Measurements from ENCODE around the gene SUGCT. TPM values are rescaled to one million over a fixed set of nuclear protein-coding genes. Genes with fewer than 3 reads are reported as not detected.
A peak's percentile ranks its signal among the peaks of the same experiment; 100 is the strongest.

Gene SUGCT
- total and polyA plus RNA-seq, 2 of the 13 experiments (the other 11 are each of a cell fraction or from before 2014, with no cell fraction given), result 10.1 to 22.2 TPM

DNA sequence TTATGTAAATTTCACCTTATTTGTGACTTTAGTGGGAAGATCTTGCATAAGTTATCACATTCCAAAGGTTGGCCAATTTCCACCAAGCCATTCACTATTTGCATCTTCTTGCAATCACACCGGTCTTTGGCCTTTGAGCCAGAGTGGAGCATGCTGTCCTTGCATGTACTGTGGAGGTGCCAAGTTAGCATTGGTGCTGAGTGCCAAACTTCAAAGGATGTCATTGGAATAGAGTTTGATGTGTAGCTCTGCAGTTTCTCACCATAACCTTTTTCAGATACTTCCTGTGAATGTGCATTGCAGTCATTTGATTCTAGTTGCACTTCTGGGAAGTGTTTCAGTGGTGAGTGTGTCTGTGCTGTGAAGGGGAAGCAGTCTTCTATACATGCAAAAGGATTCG lies 620.6 kb downstream of the SUGCT start (continued):
- TF ChIP-seq, protein P1, sequence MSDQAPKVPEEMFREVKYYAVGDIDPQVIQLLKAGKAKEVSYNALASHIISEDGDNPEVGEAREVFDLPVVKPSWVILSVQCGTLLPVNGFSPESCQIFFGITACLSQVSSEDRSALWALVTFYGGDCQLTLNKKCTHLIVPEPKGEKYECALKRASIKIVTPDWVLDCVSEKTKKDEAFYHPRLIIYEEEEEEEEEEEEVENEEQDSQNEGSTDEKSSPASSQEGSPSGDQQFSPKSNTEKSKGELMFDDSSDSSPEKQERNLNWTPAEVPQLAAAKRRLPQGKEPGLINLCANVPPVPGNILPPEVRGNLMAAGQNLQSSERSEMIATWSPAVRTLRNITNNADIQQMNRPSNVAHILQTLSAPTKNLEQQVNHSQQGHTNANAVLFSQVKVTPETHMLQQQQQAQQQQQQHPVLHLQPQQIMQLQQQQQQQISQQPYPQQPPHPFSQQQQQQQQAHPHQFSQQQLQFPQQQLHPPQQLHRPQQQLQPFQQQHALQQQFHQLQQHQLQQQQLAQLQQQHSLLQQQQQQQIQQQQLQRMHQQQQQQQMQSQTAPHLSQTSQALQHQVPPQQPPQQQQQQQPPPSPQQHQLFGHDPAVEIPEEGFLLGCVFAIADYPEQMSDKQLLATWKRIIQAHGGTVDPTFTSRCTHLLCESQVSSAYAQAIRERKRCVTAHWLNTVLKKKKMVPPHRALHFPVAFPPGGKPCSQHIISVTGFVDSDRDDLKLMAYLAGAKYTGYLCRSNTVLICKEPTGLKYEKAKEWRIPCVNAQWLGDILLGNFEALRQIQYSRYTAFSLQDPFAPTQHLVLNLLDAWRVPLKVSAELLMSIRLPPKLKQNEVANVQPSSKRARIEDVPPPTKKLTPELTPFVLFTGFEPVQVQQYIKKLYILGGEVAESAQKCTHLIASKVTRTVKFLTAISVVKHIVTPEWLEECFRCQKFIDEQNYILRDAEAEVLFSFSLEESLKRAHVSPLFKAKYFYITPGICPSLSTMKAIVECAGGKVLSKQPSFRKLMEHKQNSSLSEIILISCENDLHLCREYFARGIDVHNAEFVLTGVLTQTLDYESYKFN (CRISPR knock-in tag; conservative IDR thresholded peaks at IDR 0.05), result peak; percentile 87
- 0 out of 2 replicates have a peak, but pooled peaks have one; percentile 51 for TF ChIP-seq KAT7 (CRISPR knock-in tag; IDR thresholded peaks at IDR 0.05; ENCODE audit: borderline replicate concordance)
- peak; percentile 50; the same call in 1 of the 2 replicates for TF ChIP-seq HNF1B (CRISPR knock-in tag; IDR thresholded peaks at IDR 0.05)
- 0 out of 2 replicates have a peak, but pooled peaks have one; percentile 65 for TF ChIP-seq KDM4B (CRISPR knock-in tag; IDR thresholded peaks at IDR 0.05)
- no peak for TF ChIP-seq HNRNPUL1 (IDR thresholded peaks at IDR 0.05; ENCODE audit: low read depth, low read length)
- no peak for TF ChIP-seq ZNF468 (CRISPR knock-in tag; IDR thresholded peaks at IDR 0.05)
- TF ChIP-seq ARID5B (CRISPR knock-in tag; IDR thresholded peaks at IDR 0.05), result peak; percentile 95
- TF ChIP-seq GTF3A (CRISPR knock-in tag; conservative IDR thresholded peaks at IDR 0.05), result no peak
- TF ChIP-seq TERF1 (CRISPR knock-in tag; IDR thresholded peaks at IDR 0.05), result no peak
- no peak for TF ChIP-seq HDAC6 (IDR thresholded peaks at IDR 0.05; ENCODE audit: low read depth, low read length)
- TF ChIP-seq NONO (IDR thresholded peaks at IDR 0.05), result no peak
- TF ChIP-seq NONO (CRISPR knock-in tag; conservative IDR thresholded peaks at IDR 0.05), result peak; percentile 65; the same call in 1 of the 2 replicates
- peak; percentile 72 for TF ChIP-seq ESRRA (CRISPR knock-in tag; IDR thresholded peaks at IDR 0.05; ENCODE audit: low read depth)
- TF ChIP-seq, protein P2, sequence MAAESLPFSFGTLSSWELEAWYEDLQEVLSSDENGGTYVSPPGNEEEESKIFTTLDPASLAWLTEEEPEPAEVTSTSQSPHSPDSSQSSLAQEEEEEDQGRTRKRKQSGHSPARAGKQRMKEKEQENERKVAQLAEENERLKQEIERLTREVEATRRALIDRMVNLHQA (CRISPR knock-in tag; IDR thresholded peaks at IDR 0.05), result no peak
- TF ChIP-seq TFE3 (CRISPR knock-in tag; IDR thresholded peaks at IDR 0.05), result peak; percentile 56
- TF ChIP-seq PAX8 (CRISPR knock-in tag; IDR thresholded peaks at IDR 0.05; ENCODE audit: borderline replicate concordance), result no peak
- peak; percentile 78; the same call in 1 of the 2 replicates for TF ChIP-seq HOXA3 (CRISPR knock-in tag; IDR thresholded peaks at IDR 0.05)
